ELF-1 (cell line): Measurements from ENCODE around the gene HPSE2.
"Not testable (repeated sequence)": the region's sequence is repeated elsewhere in the genome, so short reads cannot be mapped to it uniquely, and the experiment has no call there.

ENCODE experiments used
- DNase-seq: peaks from one replicate; pipeline ENCODE4 v3.0.0-alpha.2; 2016; ENCODE audit warnings: low read depth, low spot score

The HPSE2 gene

GRCh38 chr10:98567391-98568133, 668.1 kb downstream of the HPSE2 start:
- DNase-seq = peak; percentile 23

GRCh38 chr10:98563811-98564210, 671.8 kb downstream of the HPSE2 start:
- DNase-seq = no peak

- no peak for DNase-seq
These were observed 675.1 kb downstream of the HPSE2 start for GRCh38 chr10:98560565-98560964.

GRCh38 chr10:98556061-98556460, 679.6 kb downstream of the HPSE2 start:
- DNase-seq = no peak

- DNase-seq = peak; percentile 23
These were observed 680.5 kb downstream of the HPSE2 start for GRCh38 chr10:98555021-98555619.

- not testable (repeated sequence) for DNase-seq
These were observed 694.1 kb downstream of the HPSE2 start for GRCh38 chr10:98541561-98541960.

- DNase-seq = no peak
These were observed 696.1 kb downstream of the HPSE2 start for GRCh38 chr10:98539578-98539977.

GRCh38 chr10:98538472-98538871, 697.2 kb downstream of the HPSE2 start:
- no peak for DNase-seq

- no peak for DNase-seq
These were observed 699.1 kb downstream of the HPSE2 start for GRCh38 chr10:98536551-98536950.

GRCh38 chr10:98533746-98534445, 701.8 kb downstream of the HPSE2 start:
- DNase-seq = no peak

- DNase-seq = no peak
These were observed 702.4 kb downstream of the HPSE2 start for GRCh38 chr10:98533241-98533640.

GRCh38 chr10:98528805-98529183, 706.9 kb downstream of the HPSE2 start:
- no peak for DNase-seq

GRCh38 chr10:98528166-98528804, 707.4 kb downstream of the HPSE2 start:
- no peak for DNase-seq

GRCh38 chr10:98525969-98526368, 709.7 kb downstream of the HPSE2 start:
- no peak for DNase-seq

- DNase-seq = no peak
These were observed 711.5 kb downstream of the HPSE2 start for GRCh38 chr10:98524124-98524523.

GRCh38 chr10:98519841-98520240, 715.8 kb downstream of the HPSE2 start:
- DNase-seq = no peak

GRCh38 chr10:98517672-98518071, 718.0 kb downstream of the HPSE2 start:
- no peak for DNase-seq

GRCh38 chr10:98516352-98516751, 719.3 kb downstream of the HPSE2 start:
- peak; percentile 19 for DNase-seq

- DNase-seq = no peak
These were observed 721.9 kb downstream of the HPSE2 start for GRCh38 chr10:98513704-98514103.

GRCh38 chr10:98511876-98512275, 723.8 kb downstream of the HPSE2 start:
- no peak for DNase-seq

- no peak for DNase-seq
These were observed 725.1 kb downstream of the HPSE2 start for GRCh38 chr10:98510412-98510995.

GRCh38 chr10:98509745-98510144, 725.9 kb downstream of the HPSE2 start:
- DNase-seq = no peak
